ENCODE measurements around the gene KBTBD2. TPM values are rescaled to one million over a fixed set of nuclear protein-coding genes. Genes with fewer than 3 reads are reported as not detected.

Gene KBTBD2
- 10 to 100 TPM; 22.2 to 43.7 (median 28.4) TPM for total RNA-seq

GRCh38 chr7:32891043-32891799 is at the start of gene KBTBD2:
Gene KBTBD2 (minus strand): TSS chr7:32891760. CDS start chr7:32879604, 12,156 bp downstream.
- Histone ChIP-seq H3K9me3 (no peaks in the 10 kb centered on the region), H3K4me1 (peaks cover 0 to 46% (median 4%) of the 10 kb centered on the region in 4 donors), H3K4me3 (peak within 1 kb of the TSS; percentile 91 to 99 (median 98)), H3K27ac (peak within 1 kb of the TSS; percentile 99 to 100 (median 100)), H3K36me3 (no peaks in the 10 kb centered on the region), H3K27me3 (no peaks in the 10 kb centered on the region)
- peak in 1 of 2 donors; percentile 48 for TF ChIP-seq POLR2A (IDR thresholded peaks at IDR 0.05)
- TF ChIP-seq, protein P1, sequence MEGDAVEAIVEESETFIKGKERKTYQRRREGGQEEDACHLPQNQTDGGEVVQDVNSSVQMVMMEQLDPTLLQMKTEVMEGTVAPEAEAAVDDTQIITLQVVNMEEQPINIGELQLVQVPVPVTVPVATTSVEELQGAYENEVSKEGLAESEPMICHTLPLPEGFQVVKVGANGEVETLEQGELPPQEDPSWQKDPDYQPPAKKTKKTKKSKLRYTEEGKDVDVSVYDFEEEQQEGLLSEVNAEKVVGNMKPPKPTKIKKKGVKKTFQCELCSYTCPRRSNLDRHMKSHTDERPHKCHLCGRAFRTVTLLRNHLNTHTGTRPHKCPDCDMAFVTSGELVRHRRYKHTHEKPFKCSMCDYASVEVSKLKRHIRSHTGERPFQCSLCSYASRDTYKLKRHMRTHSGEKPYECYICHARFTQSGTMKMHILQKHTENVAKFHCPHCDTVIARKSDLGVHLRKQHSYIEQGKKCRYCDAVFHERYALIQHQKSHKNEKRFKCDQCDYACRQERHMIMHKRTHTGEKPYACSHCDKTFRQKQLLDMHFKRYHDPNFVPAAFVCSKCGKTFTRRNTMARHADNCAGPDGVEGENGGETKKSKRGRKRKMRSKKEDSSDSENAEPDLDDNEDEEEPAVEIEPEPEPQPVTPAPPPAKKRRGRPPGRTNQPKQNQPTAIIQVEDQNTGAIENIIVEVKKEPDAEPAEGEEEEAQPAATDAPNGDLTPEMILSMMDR (IDR thresholded peaks at IDR 0.05) = no peak
- DNase-seq = peak; percentile 69 to 92 (median 87)

- DNase-seq = no peak
- Histone ChIP-seq H3K27ac (peak overlapping the region in 2 of 4 donors; percentile 16 to 94), H3K9me3 (no peaks in the 10 kb centered on the region), H3K27me3 (no peaks in the 10 kb centered on the region), H3K4me1 (peaks cover 0 to 20% (median 0%) of the 10 kb centered on the region in 4 donors), H3K4me3 (peak overlapping the region in 2 of 4 donors; percentile 80 to 96), H3K36me3 (no peaks in the 10 kb centered on the region)
- TF ChIP-seq POLR2A (IDR thresholded peaks at IDR 0.05) = no peak
- TF ChIP-seq, protein P1 (IDR thresholded peaks at IDR 0.05) = no peak
Measured at GRCh38 chr7:32941181-32941580, 49.6 kb upstream of the KBTBD2 start.

DNA sequence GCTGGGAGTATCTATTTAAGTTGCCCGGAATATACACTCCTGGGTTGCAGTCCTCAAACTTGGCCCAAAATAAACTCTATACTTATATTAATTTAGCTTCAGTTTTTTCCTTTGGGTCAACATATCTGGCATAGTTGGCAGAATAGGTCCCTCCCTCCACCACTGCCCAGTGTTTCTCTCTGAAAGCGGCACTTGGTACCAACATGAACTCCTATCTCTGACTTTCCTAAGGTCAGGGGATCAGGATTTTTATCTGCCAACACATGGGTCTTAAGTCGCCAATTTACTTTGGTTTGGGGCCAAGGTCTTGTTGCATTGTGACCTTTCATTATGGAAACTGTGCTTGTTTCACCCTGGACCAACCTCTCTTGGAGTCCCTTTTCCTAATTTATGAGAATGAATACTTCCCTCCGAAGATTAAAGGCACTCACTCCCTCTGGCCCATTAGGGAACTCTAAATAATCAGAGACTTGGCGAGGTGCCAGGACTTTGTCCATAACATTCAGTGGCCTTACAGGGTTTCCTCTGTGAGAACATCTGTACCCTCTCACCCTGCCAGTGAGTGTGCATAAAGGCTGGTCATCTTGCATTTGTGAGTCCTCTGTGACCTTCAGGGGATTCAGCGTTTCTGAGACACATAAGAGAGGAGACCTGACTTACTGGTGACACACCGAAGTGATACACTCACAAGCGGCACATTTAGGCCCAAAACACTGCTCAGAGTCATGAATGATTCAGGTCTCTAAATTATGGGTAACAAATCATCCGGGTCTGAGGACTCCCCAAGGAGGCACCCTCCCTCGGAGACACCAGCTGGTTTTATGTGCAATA is 46.0 kb upstream of the KBTBD2 start:
- DNase-seq = no peak
- Histone ChIP-seq H3K27me3 (no peaks in the 10 kb centered on the region), H3K4me3 (no peak overlapping the region), H3K4me1 (peaks cover 0 to 20% (median 0%) of the 10 kb centered on the region in 4 donors), H3K9me3 (no peaks in the 10 kb centered on the region), H3K36me3 (peaks cover 0 to 9% (median 0%) of the 10 kb centered on the region in 3 donors), H3K27ac (no peak overlapping the region)
- TF ChIP-seq, protein P1 (IDR thresholded peaks at IDR 0.05) = no peak
- TF ChIP-seq POLR2A (IDR thresholded peaks at IDR 0.05) = no peak

- TF ChIP-seq POLR2A (IDR thresholded peaks at IDR 0.05) = no peak
- TF ChIP-seq, protein P1 (IDR thresholded peaks at IDR 0.05) = peak in 1 of 6 experiments; percentile 8
- peaks cover 0 to 19% (median 0%) of the 10 kb centered on the region in 4 donors for H3K4me1 ChIP-seq
- H3K27me3 ChIP-seq = no peaks in the 10 kb centered on the region
- no peak for DNase-seq
- peaks cover 0 to 18% (median 0%) of the 10 kb centered on the region in 3 donors for H3K36me3 ChIP-seq
- no peak overlapping the region for H3K4me3 ChIP-seq
- H3K27ac ChIP-seq = no peak overlapping the region
- no peaks in the 10 kb centered on the region for H3K9me3 ChIP-seq
Measured at GRCh38 chr7:32936689-32937088, 45.1 kb upstream of the KBTBD2 start.

DNA sequence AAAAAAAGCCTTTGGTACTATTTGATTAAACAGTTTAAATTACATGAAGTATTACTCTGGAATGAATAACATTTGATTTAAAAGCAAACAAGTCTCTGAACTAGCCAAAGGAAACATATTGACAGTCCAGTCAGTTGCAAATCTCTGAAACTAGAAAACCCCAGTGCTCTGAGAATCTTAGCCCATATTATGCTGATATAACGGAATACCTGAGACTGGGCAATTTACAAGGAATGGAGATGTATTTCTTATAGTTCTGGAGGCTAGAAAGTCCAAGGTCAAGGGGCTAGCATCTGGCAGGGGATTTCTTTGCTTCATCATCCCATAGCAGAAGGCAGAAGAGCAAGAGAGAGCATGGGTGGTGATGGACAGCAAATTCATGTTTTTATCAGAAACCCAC is 44.0 kb upstream of the KBTBD2 start:
- Histone ChIP-seq H3K27me3 (no peaks in the 10 kb centered on the region), H3K4me3 (no peak overlapping the region), H3K36me3 (peaks cover 0 to 24% (median 0%) of the 10 kb centered on the region in 3 donors), H3K27ac (no peak overlapping the region), H3K9me3 (no peaks in the 10 kb centered on the region), H3K4me1 (peaks cover 0 to 12% (median 0%) of the 10 kb centered on the region in 4 donors)
- DNase-seq = no peak
- TF ChIP-seq POLR2A (IDR thresholded peaks at IDR 0.05) = no peak
- TF ChIP-seq, protein P1 (IDR thresholded peaks at IDR 0.05) = no peak
